HepG2 (cell line): Measurements from ENCODE around the gene ITGA7. TPM values are rescaled to one million over a fixed set of nuclear protein-coding genes. Genes with fewer than 3 reads are reported as not detected.

Experiments used
- ARHGAP35 ChIP-seq: sonication (generic); formaldehyde crosslinking; IDR thresholded peaks from 2 replicates; pipeline ENCODE4 v1.9.0; 2022; ENCODE audit warnings: mild to moderate bottlenecking, inconsistent platforms, moderate library complexity, missing genetic modification reagents, borderline replicate concordance
- ARID4A ChIP-seq: sonication (generic); formaldehyde crosslinking; IDR thresholded peaks from 2 replicates; pipeline ENCODE4 v1.5.0; 2020; ENCODE audit warnings: mild to moderate bottlenecking, missing genetic modification reagents, borderline replicate concordance
- ESRRA ChIP-seq: sonication (generic); formaldehyde crosslinking; IDR thresholded peaks from 2 replicates; pipeline ENCODE4 v1.5.1; 2020; ENCODE audit warnings: mild to moderate bottlenecking, low read depth, missing genetic modification reagents
- KLF13 ChIP-seq: sonication (generic); formaldehyde crosslinking; IDR thresholded peaks from 2 replicates; pipeline ENCODE4 v1.4.0; 2020; ENCODE audit warnings: mild to moderate bottlenecking, missing genetic modification reagents
- MAFG ChIP-seq: sonication (generic); formaldehyde crosslinking; IDR thresholded peaks from 2 replicates; pipeline ENCODE4 v1.5.1; 2020; ENCODE audit warnings: mild to moderate bottlenecking, missing genetic modification reagents
- MIER3 ChIP-seq: IDR thresholded peaks from 2 replicates; pipeline ENCODE4 v1.6.1; 2016; ENCODE audit warnings: missing compliant biosample characterization, borderline replicate concordance
- MXD1 ChIP-seq: sonication (generic); formaldehyde crosslinking; IDR thresholded peaks from 2 replicates; pipeline ENCODE4 v1.4.0; 2020; ENCODE audit warnings: mild to moderate bottlenecking, missing genetic modification reagents
- NFE2L2 ChIP-seq: fragments of 150-350 bp; IDR thresholded peaks from 2 replicates; pipeline ENCODE4 v1.6.1; 2014; ENCODE audit warnings: low read length
- NFRKB ChIP-seq: fragments of 450-650 bp; IDR thresholded peaks from 2 replicates; pipeline ENCODE4 v1.6.1; 2017
- RFX3 ChIP-seq: IDR thresholded peaks from 2 replicates; pipeline ENCODE4 v1.6.1; 2016; ENCODE audit warnings: missing biosample characterization, missing genetic modification reagents
- RFX5 ChIP-seq: IDR thresholded peaks from 2 replicates; pipeline ENCODE4 v1.6.1; 2011; ENCODE audit warnings: low read depth, low read length, improper control_type of control experiment
- SKIL ChIP-seq: sonication (generic); formaldehyde crosslinking; IDR thresholded peaks from 2 replicates; pipeline ENCODE4 v1.8.0; 2022; ENCODE audit warnings: missing genetic modification reagents, mild to moderate bottlenecking, moderate library complexity, borderline replicate concordance
- TEAD3 ChIP-seq: optimal IDR thresholded peaks from 2 replicates; pipeline ENCODE3; 2016; ENCODE audit warnings: borderline replicate concordance
- ZFP36L2 ChIP-seq: sonication (generic); formaldehyde crosslinking; IDR thresholded peaks from 2 replicates; pipeline ENCODE4 v1.4.0; 2020; ENCODE audit warnings: missing genetic modification reagents
- ZFP41 ChIP-seq: sonication (generic); formaldehyde crosslinking; IDR thresholded peaks from 2 replicates; pipeline ENCODE4 v1.4.0; 2020; ENCODE audit warnings: mild to moderate bottlenecking, missing genetic modification reagents, borderline replicate concordance
- ZNF234 ChIP-seq: sonication (generic); formaldehyde crosslinking; conservative IDR thresholded peaks from 2 replicates; pipeline ENCODE4 v1.5.1; 2020; ENCODE audit warnings: mild to moderate bottlenecking, missing genetic modification reagents
- ZNF280D ChIP-seq: sonication (generic); formaldehyde crosslinking; IDR thresholded peaks from 2 replicates; pipeline ENCODE4 v1.5.1; 2020; ENCODE audit warnings: mild to moderate bottlenecking, missing genetic modification reagents
- ZNF768 ChIP-seq: sonication (generic); formaldehyde crosslinking; IDR thresholded peaks from 2 replicates; pipeline ENCODE4 v1.4.0; 2020; ENCODE audit warnings: missing genetic modification reagents
- ZNF790 ChIP-seq: sonication (generic); formaldehyde crosslinking; IDR thresholded peaks from 2 replicates; pipeline ENCODE4 v1.8.0; 2022; ENCODE audit warnings: missing genetic modification reagents, mild to moderate bottlenecking, borderline replicate concordance
- polyA plus RNA-seq, 8 experiments: library from polyadenylated mRNA; depleted of rRNA in 3 of 8; stranded (reverse) in 7 of 8; unstranded in 1 of 8; fragments of >200 nt; fragmentation: Illumina TruSeq in 4 of 8; extraction: Trizol in 4 of 8; gene quantifications; 2 replicates each; pipeline versions ENCODE4 v1.2.1 to v1.2.3, GENCODE V29; 2011 to 2016; ENCODE audit warnings: low read depth in 4 of 8, missing spikeins in 1 of 8, mixed read lengths in 1 of 8; ENCODE audit not compliant: insufficient read depth in 1 of 8
- total RNA-seq, 5 experiments: library from RNA; depleted of rRNA; stranded (reverse); fragments of >200 nt; fragmentation: Illumina TruSeq; extraction: Trizol; gene quantifications; 2 replicates each; pipeline ENCODE4 v1.2.3, GENCODE V29; 2016; ENCODE audit warnings: low read depth in 1 of 5

ITGA7 gene
- total and polyA plus RNA-seq, 2 of the 13 experiments (the other 11 are each of a cell fraction or from before 2014, with no cell fraction given), result 0.65 to 0.75 TPM

- TF ChIP-seq ZNF280D (CRISPR knock-in tag), result no peak
- TF ChIP-seq ZNF790 (CRISPR knock-in tag), result no peak
- no peak for TF ChIP-seq MAFG (CRISPR knock-in tag)
- TF ChIP-seq MIER3 (CRISPR knock-in tag), result peak; percentile 88
- no peak for TF ChIP-seq NFRKB
- TF ChIP-seq NFE2L2, result no peak
- no peak; the same call in 1 of the 2 replicates for TF ChIP-seq MXD1 (CRISPR knock-in tag)
- TF ChIP-seq ZFP41 (CRISPR knock-in tag), result no peak
- TF ChIP-seq ARID4A, result peak; percentile 98
- no peak for TF ChIP-seq RFX3 (CRISPR knock-in tag)
- TF ChIP-seq KLF13 (CRISPR knock-in tag), result no peak
- no peak for TF ChIP-seq ZNF234
- TF ChIP-seq RFX5, result no peak
- no peak for TF ChIP-seq ARHGAP35 (CRISPR knock-in tag)
- TF ChIP-seq ZFP36L2 (CRISPR knock-in tag), result no peak
- TF ChIP-seq ZNF768 (CRISPR knock-in tag), result peak; percentile 66
- TF ChIP-seq TEAD3 (CRISPR knock-in tag), result peak; percentile 38
- TF ChIP-seq SKIL, result 0 out of 2 replicates have a peak, but pooled peaks have one; percentile 50
- no peak; the same call in 1 of the 2 replicates for TF ChIP-seq ESRRA (CRISPR knock-in tag)
These were observed 8.3 kb upstream of the ITGA7 start, which contains the start of gene BLOC1S1 (continued) for GRCh38 chr12:55715833-55716581.
